Neutrophil (primary cell): Measurements from ENCODE around the gene BICRAL.
"Not testable (repeated sequence)": the region's sequence is repeated elsewhere in the genome, so short reads cannot be mapped to it uniquely, and the experiment has no call there.

Experiments used
- H3K27ac ChIP-seq: fragments of 200-600 bp; sonication (generic); 2 replicates; pipeline ENCODE4 v1.5.1; 2016; ENCODE audit warnings: mild to moderate bottlenecking, moderate library complexity
- H3K27me3 ChIP-seq: fragments of 200-600 bp; sonication (generic); 2 replicates; pipeline ENCODE4 v1.6.0; 2016; ENCODE audit warnings: mild to moderate bottlenecking
- H3K36me3 ChIP-seq: fragments of 200-600 bp; sonication (generic); 2 replicates; pipeline ENCODE4 v1.5.1; 2017
- H3K4me1 ChIP-seq, 2 experiments: fragments of 200-600 bp in 1 of 2; sonication (generic) in 1 of 2; 1 replicate in 1 of 2; 2 replicates in 1 of 2; pipeline versions ENCODE4 v1.5.1 to v1.6.1; 2013 to 2016; ENCODE audit warnings: low read depth in 1 of 2, low read length in 1 of 2, mild to moderate bottlenecking in 1 of 2, moderate library complexity in 1 of 2; ENCODE audit not compliant: control insufficient read depth in 1 of 2, insufficient read depth in 1 of 2
- H3K4me3 ChIP-seq, 2 experiments: fragments of 200-600 bp in 1 of 2; sonication (generic) in 1 of 2; 1 replicate in 1 of 2; 2 replicates in 1 of 2; pipeline ENCODE4 v1.5.1; 2013 to 2016; ENCODE audit warnings: low read depth in 1 of 2, low read length in 1 of 2, mild to moderate bottlenecking in 1 of 2, moderate library complexity in 1 of 2
- H3K9me3 ChIP-seq: fragments of 200-600 bp; sonication (generic); 2 replicates; pipeline ENCODE4 v1.5.1; 2016
- TF ChIP-seq, protein P1 (sequence below): fragments of 200-600 bp; sonication (generic); IDR thresholded peaks from 2 replicates; pipeline ENCODE4 v1.5.1; 2016; ENCODE audit warnings: antibody characterized with exemption

Gene BICRAL

DNA sequence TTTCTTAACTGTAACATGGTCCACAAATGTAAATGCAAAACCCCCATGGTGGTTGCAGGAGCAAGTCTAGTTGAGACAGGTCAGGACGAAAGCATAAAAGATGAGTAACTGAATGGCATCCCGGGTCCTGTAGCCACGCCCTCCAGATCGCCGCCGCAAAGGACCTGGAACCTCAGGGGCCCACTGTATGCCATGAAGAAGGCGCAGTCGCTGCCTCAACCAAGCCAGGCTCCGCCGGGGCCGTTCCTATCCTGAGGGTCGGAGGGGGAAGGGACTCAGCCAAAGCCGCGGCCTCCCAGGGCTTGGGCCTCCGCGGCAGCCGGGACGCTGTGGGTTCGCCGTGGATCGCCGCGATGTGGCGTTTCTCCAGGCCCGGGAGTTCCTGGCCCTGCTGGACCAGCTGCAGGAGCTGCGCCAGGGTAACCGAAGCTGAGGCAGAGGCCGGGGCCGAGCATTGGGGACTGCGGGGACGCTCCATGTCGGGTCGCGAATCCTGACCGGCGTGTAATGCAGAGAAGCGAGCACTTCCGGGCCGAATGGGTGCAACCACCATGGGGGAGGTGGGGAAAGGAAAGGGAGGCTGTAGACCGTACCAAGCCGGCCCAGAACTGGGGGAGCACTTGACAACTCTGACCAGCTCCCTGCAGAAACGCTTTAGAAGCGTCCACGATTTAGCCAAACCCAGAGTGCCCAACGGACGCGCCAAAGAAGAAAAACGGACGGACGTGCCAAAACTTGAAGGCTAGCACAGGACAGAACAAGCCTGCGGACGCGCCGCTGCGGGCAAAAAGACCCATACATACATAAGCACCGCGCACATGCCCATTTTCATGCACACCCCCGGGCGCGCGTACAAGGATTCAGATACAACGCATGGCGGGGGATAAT, 108.7 kb downstream of the BICRAL start:
- Histone ChIP-seq H3K27ac (peak overlapping the region; percentile 79), H3K4me3 (peak overlapping the region; percentile 76 to 93), H3K36me3 (peaks cover 12% of the 10 kb centered on the region), H3K4me1 (peaks cover 30 to 36% of the 10 kb centered on the region in 2 experiments), H3K9me3 (no peaks in the 10 kb centered on the region), H3K27me3 (no peaks in the 10 kb centered on the region)
- TF ChIP-seq, protein P1, sequence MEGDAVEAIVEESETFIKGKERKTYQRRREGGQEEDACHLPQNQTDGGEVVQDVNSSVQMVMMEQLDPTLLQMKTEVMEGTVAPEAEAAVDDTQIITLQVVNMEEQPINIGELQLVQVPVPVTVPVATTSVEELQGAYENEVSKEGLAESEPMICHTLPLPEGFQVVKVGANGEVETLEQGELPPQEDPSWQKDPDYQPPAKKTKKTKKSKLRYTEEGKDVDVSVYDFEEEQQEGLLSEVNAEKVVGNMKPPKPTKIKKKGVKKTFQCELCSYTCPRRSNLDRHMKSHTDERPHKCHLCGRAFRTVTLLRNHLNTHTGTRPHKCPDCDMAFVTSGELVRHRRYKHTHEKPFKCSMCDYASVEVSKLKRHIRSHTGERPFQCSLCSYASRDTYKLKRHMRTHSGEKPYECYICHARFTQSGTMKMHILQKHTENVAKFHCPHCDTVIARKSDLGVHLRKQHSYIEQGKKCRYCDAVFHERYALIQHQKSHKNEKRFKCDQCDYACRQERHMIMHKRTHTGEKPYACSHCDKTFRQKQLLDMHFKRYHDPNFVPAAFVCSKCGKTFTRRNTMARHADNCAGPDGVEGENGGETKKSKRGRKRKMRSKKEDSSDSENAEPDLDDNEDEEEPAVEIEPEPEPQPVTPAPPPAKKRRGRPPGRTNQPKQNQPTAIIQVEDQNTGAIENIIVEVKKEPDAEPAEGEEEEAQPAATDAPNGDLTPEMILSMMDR: no peak

DNA sequence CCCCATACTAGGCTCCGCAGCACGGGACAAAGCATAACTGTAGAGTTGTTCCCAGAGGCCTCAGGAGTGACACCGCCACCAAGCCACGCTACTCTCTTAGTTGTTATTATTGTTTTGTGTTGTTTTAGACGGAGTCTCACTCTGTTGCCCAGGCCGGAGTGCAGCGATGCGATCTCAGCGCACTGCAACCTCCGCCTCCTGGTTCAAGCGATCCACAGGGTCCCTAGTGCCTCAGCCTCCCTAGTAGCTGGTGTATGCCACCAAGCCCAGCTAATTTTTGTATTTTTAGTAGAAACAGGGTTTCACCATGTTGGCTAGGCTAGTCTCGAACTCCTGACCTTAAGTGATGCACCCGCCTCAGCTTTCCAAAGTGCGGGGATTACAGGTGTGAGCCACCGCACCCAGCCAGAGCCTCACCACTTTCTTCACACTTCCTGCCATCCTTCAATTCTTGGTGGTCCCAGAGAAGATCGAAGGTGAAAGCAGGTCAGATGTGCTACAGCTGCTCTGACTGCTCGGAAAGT, 109.4 kb downstream of the BICRAL start:
- Histone ChIP-seq H3K27me3 (no peaks in the 10 kb centered on the region), H3K4me1 (peaks cover 30 to 36% of the 10 kb centered on the region in 2 experiments), H3K9me3 (no peaks in the 10 kb centered on the region), H3K4me3 (peak overlapping the region; percentile 76 to 93), H3K27ac (peak overlapping the region; percentile 79), H3K36me3 (peaks cover 5% of the 10 kb centered on the region)
- TF ChIP-seq, protein P1: no peak

DNA sequence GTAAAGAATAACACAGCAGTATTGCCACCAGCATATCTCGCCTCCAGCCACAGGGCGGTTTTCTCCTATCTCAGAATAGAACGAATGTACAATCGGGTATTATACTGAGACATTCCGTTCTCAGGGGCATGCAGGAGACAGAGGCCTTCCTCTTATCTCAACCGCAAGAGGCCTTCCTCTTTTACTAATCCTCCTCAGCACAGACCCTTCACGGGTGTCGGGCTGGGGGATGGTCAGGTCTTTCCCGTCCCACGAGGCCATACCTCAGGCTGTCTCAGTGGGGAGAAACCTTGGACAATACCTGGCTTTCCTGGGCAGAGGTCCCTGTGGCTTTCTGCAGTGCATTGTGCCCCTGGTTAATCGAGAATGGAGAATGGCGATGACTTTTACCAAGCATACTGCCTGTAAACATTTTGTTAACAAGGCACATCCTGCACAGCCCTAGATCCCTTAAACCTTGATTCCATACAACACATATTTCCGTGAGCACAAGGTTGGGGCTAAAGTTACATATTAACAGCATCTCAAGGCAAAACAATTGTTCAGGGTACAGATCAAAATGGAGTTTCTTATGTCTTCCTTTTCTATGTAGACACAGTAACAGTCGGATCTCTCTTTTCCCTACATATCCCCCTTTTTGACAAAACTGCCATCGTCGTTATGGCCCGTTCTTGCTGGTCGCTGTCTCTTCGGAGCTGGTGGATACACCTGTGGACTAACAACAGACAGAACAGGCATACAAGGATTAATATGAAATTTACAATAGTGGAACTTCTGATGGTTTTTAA, 112.4 kb downstream of the BICRAL start:
- not testable (repeated sequence) for H3K27me3 ChIP-seq, H3K36me3 ChIP-seq, H3K9me3 ChIP-seq
- peak overlapping the region; percentile 72 for H3K27ac ChIP-seq
- peak overlapping the region in 1 of 2 experiments; percentile 7 for H3K4me3 ChIP-seq
- H3K4me1 ChIP-seq: peaks cover 30 to 36% of the 10 kb centered on the region in 2 experiments

DNA sequence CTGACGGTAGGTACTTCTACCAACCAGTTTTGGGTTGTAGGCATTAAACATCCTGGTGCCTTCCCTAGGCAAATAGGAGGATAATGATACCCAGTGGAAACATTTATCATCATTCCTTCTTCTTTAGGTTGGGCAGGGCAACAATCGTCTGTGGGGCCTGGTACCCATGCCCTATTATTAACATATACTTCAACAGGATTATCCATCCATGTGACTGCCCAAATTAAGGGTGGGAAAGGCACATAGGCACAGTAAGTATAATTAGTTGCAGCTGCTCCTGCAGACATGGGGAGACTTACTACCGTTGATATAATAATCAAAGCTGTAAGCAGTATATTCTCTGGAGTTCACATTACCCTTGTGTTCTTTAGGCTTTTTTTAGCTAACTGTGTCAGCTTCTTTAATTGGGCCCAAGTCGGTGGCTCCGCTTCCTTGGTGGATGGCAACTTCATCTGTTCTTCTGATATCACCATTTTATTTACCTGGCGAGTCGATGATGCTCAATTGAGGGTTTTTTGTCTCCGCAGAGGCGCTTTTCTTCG, 114.4 kb downstream of the BICRAL start:
- Histone ChIP-seq H3K4me3 (no peak overlapping the region), H3K36me3 (no peaks in the 10 kb centered on the region), H3K27me3 (no peaks in the 10 kb centered on the region), H3K27ac (no peak overlapping the region), H3K9me3 (no peaks in the 10 kb centered on the region), H3K4me1 (peaks cover 20 to 27% of the 10 kb centered on the region in 2 experiments)
- TF ChIP-seq, protein P1: no peak

DNA sequence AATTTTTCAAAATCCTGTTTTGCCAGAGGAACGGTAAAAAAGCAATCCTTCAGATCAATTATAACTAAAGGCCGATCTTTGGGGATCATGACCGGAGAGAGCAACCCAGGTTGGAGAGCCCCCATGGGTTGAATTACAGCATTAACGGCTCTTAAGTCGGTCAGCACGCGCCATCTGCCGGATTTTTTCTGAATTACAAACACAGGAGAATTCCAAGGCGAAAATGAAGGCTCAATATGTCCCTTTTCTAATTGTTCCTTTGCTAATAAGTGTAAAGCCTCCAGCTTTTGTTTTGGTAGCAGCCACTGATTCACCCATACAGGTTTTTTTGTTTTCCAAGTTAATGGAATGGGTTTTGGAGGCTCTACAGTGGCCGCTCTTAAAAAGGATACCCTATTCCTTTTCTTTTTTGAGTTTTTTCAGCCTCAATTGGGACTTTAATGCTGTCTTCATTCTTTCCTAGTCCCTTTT, 117.1 kb downstream of the BICRAL start:
- Histone ChIP-seq H3K4me3 (no peak overlapping the region), H3K9me3 (no peaks in the 10 kb centered on the region), H3K4me1 (peaks cover 11 to 14% of the 10 kb centered on the region in 2 experiments), H3K36me3 (no peaks in the 10 kb centered on the region), H3K27ac (no peak overlapping the region), H3K27me3 (no peaks in the 10 kb centered on the region)
- TF ChIP-seq, protein P1: peak; percentile 80
